ENCODE results near the gene PACSIN1.

The PACSIN1 gene

DNA sequence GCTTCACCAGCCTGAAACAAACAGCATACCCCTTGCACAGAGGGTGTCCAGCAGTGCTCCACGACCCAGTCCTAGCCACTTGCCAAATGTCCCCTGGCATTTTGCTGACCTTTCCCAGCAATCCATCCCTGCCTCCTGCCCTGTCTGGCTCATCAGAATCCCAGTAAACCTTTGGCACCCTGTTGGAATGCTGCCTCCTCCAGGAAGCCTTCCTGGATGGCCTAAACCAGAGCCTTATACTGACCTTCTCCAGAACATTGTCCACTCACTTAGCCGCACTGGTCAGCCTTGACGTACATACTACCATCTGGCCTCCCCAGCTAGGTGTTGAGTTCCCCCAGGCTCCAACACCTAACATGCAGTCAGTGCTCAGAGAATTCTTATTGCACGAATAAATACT, 2.0 kb upstream of the PACSIN1 start:
- CTCF ChIA-PET = interaction anchor here (2.0 to 8.1 kb wide), 2 partner anchors 130 to 145 kb away, joined by 5 to 70 read pairs; no protein-coding TSS in a partner anchor
- DNase-seq = no peak
- 93% methylated on average over 3 of the region's 4 CpGs for WGBS (ENCODE audit: insufficient coverage)
- Histone ChIP-seq H3K9me3 (ENCODE audit: control extremely low read depth in 1 of 5, control insufficient read depth in 4 of 5, insufficient read depth in 2 of 5, low read depth in 1 of 5, low read length in 4 of 5) (no peaks in the 10 kb centered on the region), H3K4me1 (ENCODE audit: control extremely low read depth in 1 of 4, control insufficient read depth in 4 of 4, insufficient read depth in 4 of 4, low read length in 3 of 4) (peaks cover 0 to 12% (median 11%) of the 10 kb centered on the region in 4 experiments), H3K27me3 (replicated peaks in 2 of 5; ENCODE audit: control insufficient read depth in 4 of 5, insufficient read depth in 5 of 5, low read length in 4 of 5) (peaks cover 0 to 31% (median 9%) of the 10 kb centered on the region in 5 experiments), H3K4me3 (ENCODE audit: control insufficient read depth in 1 of 7, extremely low read depth in 1 of 7, insufficient read depth in 4 of 7, low read depth in 2 of 7, low read length in 6 of 7) (no peak overlapping the region), H3K36me3 (ENCODE audit: control insufficient read depth in 4 of 4, insufficient read depth in 4 of 4, low read length in 3 of 4) (no peaks in the 10 kb centered on the region), H3K27ac (ENCODE audit: insufficient read depth in 1 of 2, low read depth in 1 of 2, low read length in 2 of 2, poor library complexity in 1 of 2, severe bottlenecking in 2 of 2) (no peak overlapping the region)
- POLR2A ChIA-PET = no interaction called here

- no peaks in the 10 kb centered on the region for H3K9me3 ChIP-seq (ENCODE audit: control extremely low read depth in 1 of 5, control insufficient read depth in 4 of 5, insufficient read depth in 2 of 5, low read depth in 1 of 5, low read length in 4 of 5)
Observed at GRCh38 chr6:34466242-34467185, 638 bp downstream of the PACSIN1 start.

DNA sequence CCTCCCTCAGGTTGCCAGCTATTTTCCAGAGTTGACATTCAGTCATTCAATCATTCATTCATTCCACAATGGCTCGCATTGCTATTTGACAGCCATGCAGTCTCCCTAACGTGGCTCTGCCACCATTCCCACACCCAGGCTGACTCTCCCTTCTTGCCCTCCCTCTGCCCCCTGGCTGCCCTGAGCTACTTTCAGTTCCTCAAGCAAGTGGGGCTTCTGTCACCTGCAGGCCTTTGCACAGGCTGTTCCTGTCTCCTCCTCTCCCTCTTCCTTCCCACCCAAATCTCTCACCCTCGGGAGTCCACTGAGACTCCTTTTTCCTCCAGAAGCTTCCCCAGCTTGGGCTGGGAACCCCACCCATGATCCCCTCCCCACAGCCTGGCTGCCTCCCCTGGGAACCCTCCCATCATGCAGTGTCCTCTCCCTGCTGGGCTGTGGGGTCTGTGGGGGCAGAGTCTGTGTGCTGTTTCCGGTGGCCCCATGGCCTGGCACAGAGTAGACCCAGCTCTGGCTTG, 2.6 kb downstream of the PACSIN1 start:
- Histone ChIP-seq H3K27ac (ENCODE audit: insufficient read depth in 1 of 2, low read depth in 1 of 2, low read length in 2 of 2, poor library complexity in 1 of 2, severe bottlenecking in 2 of 2) (no peak overlapping the region), H3K27me3 (replicated peaks in 2 of 5; ENCODE audit: control insufficient read depth in 4 of 5, insufficient read depth in 5 of 5, low read length in 4 of 5) (peaks cover 0 to 26% (median 9%) of the 10 kb centered on the region in 5 experiments), H3K36me3 (ENCODE audit: control insufficient read depth in 4 of 4, insufficient read depth in 4 of 4, low read length in 3 of 4) (no peaks in the 10 kb centered on the region), H3K4me3 (ENCODE audit: control insufficient read depth in 1 of 7, extremely low read depth in 1 of 7, insufficient read depth in 4 of 7, low read depth in 2 of 7, low read length in 6 of 7) (no peak overlapping the region), H3K4me1 (ENCODE audit: control extremely low read depth in 1 of 4, control insufficient read depth in 4 of 4, insufficient read depth in 4 of 4, low read length in 3 of 4) (peaks cover 0 to 15% (median 11%) of the 10 kb centered on the region in 4 experiments), H3K9me3 (ENCODE audit: control extremely low read depth in 1 of 5, control insufficient read depth in 4 of 5, insufficient read depth in 2 of 5, low read depth in 1 of 5, low read length in 4 of 5) (no peaks in the 10 kb centered on the region)
- WGBS (ENCODE audit: insufficient coverage) = 85% methylated on average over 4 of the region's 4 CpGs
- no peak for DNase-seq
- POLR2A ChIA-PET = no interaction called here
- CTCF ChIA-PET = interaction anchor here (1.1 to 1.7 kb wide), 3 partner anchors 10 to 140 kb away, joined by 3 to 4 read pairs (median 3); no protein-coding TSS in a partner anchor

More at GRCh38 chr6:34466242-34467185, 638 bp downstream of the PACSIN1 start:
- Histone ChIP-seq H3K36me3 (ENCODE audit: control insufficient read depth in 4 of 4, insufficient read depth in 4 of 4, low read length in 3 of 4) (no peaks in the 10 kb centered on the region), H3K27me3 (replicated peaks in 2 of 5; ENCODE audit: control insufficient read depth in 4 of 5, insufficient read depth in 5 of 5, low read length in 4 of 5) (peaks cover 0 to 31% (median 9%) of the 10 kb centered on the region in 5 experiments), H3K4me1 (ENCODE audit: control extremely low read depth in 1 of 4, control insufficient read depth in 4 of 4, insufficient read depth in 4 of 4, low read length in 3 of 4) (peaks cover 0 to 15% (median 11%) of the 10 kb centered on the region in 4 experiments), H3K4me3 (ENCODE audit: control insufficient read depth in 1 of 7, extremely low read depth in 1 of 7, insufficient read depth in 4 of 7, low read depth in 2 of 7, low read length in 6 of 7) (peak overlapping the region in 5 of 7 experiments; percentile 29 to 76 (median 54)), H3K27ac (ENCODE audit: insufficient read depth in 1 of 2, low read depth in 1 of 2, low read length in 2 of 2, poor library complexity in 1 of 2, severe bottlenecking in 2 of 2) (no peak overlapping the region)
- 65% methylated on average over 19 of the region's 28 CpGs for WGBS (ENCODE audit: insufficient coverage)
- CTCF ChIA-PET = interaction anchor here (0.7 to 1.7 kb wide), 5 partner anchors 9 to 128 kb away, joined by 3 read pairs; no protein-coding TSS in a partner anchor
- no peak for DNase-seq
- POLR2A ChIA-PET = no interaction called here

GRCh38 chr6:34469499-34469898, 3.6 kb downstream of the PACSIN1 start:
- CTCF ChIA-PET = interaction anchor here (1.1 to 1.5 kb wide), 2 partner anchors 9 to 139 kb away, joined by 3 to 4 read pairs; no protein-coding TSS in a partner anchor
- Histone ChIP-seq H3K4me3 (ENCODE audit: control insufficient read depth in 1 of 7, extremely low read depth in 1 of 7, insufficient read depth in 4 of 7, low read depth in 2 of 7, low read length in 6 of 7) (no peak overlapping the region), H3K4me1 (ENCODE audit: control extremely low read depth in 1 of 4, control insufficient read depth in 4 of 4, insufficient read depth in 4 of 4, low read length in 3 of 4) (peaks cover 0 to 15% (median 11%) of the 10 kb centered on the region in 4 experiments), H3K9me3 (ENCODE audit: control extremely low read depth in 1 of 5, control insufficient read depth in 4 of 5, insufficient read depth in 2 of 5, low read depth in 1 of 5, low read length in 4 of 5) (peaks cover 0 to 2% (median 0%) of the 10 kb centered on the region in 5 experiments), H3K27ac (ENCODE audit: insufficient read depth in 1 of 2, low read depth in 1 of 2, low read length in 2 of 2, poor library complexity in 1 of 2, severe bottlenecking in 2 of 2) (no peak overlapping the region), H3K27me3 (replicated peaks in 2 of 5; ENCODE audit: control insufficient read depth in 4 of 5, insufficient read depth in 5 of 5, low read length in 4 of 5) (peaks cover 0 to 17% (median 6%) of the 10 kb centered on the region in 5 experiments), H3K36me3 (ENCODE audit: control insufficient read depth in 4 of 4, insufficient read depth in 4 of 4, low read length in 3 of 4) (no peaks in the 10 kb centered on the region)
- POLR2A ChIA-PET = interaction anchor here (0.6 kb wide), 1 partner anchor 56 kb away, joined by 3 read pairs; no protein-coding TSS in a partner anchor
- DNase-seq = no peak
- WGBS (ENCODE audit: insufficient coverage) = 82% methylated on average over 3 of the region's 3 CpGs

- Histone ChIP-seq H3K4me1 (ENCODE audit: control extremely low read depth in 1 of 4, control insufficient read depth in 4 of 4, insufficient read depth in 4 of 4, low read length in 3 of 4) (peaks cover 0 to 4% (median under 1%) of the 10 kb centered on the region in 4 experiments), H3K36me3 (ENCODE audit: control insufficient read depth in 4 of 4, insufficient read depth in 4 of 4, low read length in 3 of 4) (no peaks in the 10 kb centered on the region), H3K27me3 (replicated peaks in 2 of 5; ENCODE audit: control insufficient read depth in 4 of 5, insufficient read depth in 5 of 5, low read length in 4 of 5) (no peaks in the 10 kb centered on the region), H3K4me3 (ENCODE audit: control insufficient read depth in 1 of 7, extremely low read depth in 1 of 7, insufficient read depth in 4 of 7, low read depth in 2 of 7, low read length in 6 of 7) (no peak overlapping the region), H3K9me3 (ENCODE audit: control extremely low read depth in 1 of 5, control insufficient read depth in 4 of 5, insufficient read depth in 2 of 5, low read depth in 1 of 5, low read length in 4 of 5) (peaks cover 0 to 2% (median 0%) of the 10 kb centered on the region in 5 experiments), H3K27ac (ENCODE audit: insufficient read depth in 1 of 2, low read depth in 1 of 2, low read length in 2 of 2, poor library complexity in 1 of 2, severe bottlenecking in 2 of 2) (no peak overlapping the region)
- ChIA-PET POLR2A (no interaction called here), CTCF (interaction anchor here (1.1 to 2.1 kb wide), 2 partner anchors 10 to 13 kb away, joined by 3 to 6 read pairs; no protein-coding TSS in a partner anchor)
- WGBS (ENCODE audit: insufficient coverage) = no CpG with 5 or more reads among the region's 5 CpGs
- no peak for DNase-seq
Observed at GRCh38 chr6:34472425-34472824, 6.5 kb downstream of the PACSIN1 start.

GRCh38 chr6:34473967-34474366, 8.1 kb downstream of the PACSIN1 start:
- CTCF ChIA-PET = no interaction called here
- H3K27ac ChIP-seq (ENCODE audit: insufficient read depth in 1 of 2, low read depth in 1 of 2, low read length in 2 of 2, poor library complexity in 1 of 2, severe bottlenecking in 2 of 2) = no peak overlapping the region
- POLR2A ChIA-PET = no interaction called here
- peaks cover 0 to 2% (median 0%) of the 10 kb centered on the region in 5 experiments for H3K9me3 ChIP-seq (ENCODE audit: control extremely low read depth in 1 of 5, control insufficient read depth in 4 of 5, insufficient read depth in 2 of 5, low read depth in 1 of 5, low read length in 4 of 5)
- H3K4me3 ChIP-seq (ENCODE audit: control insufficient read depth in 1 of 7, extremely low read depth in 1 of 7, insufficient read depth in 4 of 7, low read depth in 2 of 7, low read length in 6 of 7) = no peak overlapping the region
- peaks cover 0 to 4% (median under 1%) of the 10 kb centered on the region in 4 experiments for H3K4me1 ChIP-seq (ENCODE audit: control extremely low read depth in 1 of 4, control insufficient read depth in 4 of 4, insufficient read depth in 4 of 4, low read length in 3 of 4)
- no peaks in the 10 kb centered on the region for H3K36me3 ChIP-seq (ENCODE audit: control insufficient read depth in 4 of 4, insufficient read depth in 4 of 4, low read length in 3 of 4)
- H3K27me3 ChIP-seq (replicated peaks in 2 of 5; ENCODE audit: control insufficient read depth in 4 of 5, insufficient read depth in 5 of 5, low read length in 4 of 5) = no peaks in the 10 kb centered on the region
- DNase-seq = no peak
- 100% methylated on average over 1 of the region's 1 CpG for WGBS (ENCODE audit: insufficient coverage)
